ENCODE measurements around the gene TCP11L2. TPM values are rescaled to one million over a fixed set of nuclear protein-coding genes. Genes with fewer than 3 reads are reported as not detected.

Gene TCP11L2
- total and polyA plus RNA-seq, 2 experiments from 2014 or later = 17.7 to 26.2 TPM

DNA sequence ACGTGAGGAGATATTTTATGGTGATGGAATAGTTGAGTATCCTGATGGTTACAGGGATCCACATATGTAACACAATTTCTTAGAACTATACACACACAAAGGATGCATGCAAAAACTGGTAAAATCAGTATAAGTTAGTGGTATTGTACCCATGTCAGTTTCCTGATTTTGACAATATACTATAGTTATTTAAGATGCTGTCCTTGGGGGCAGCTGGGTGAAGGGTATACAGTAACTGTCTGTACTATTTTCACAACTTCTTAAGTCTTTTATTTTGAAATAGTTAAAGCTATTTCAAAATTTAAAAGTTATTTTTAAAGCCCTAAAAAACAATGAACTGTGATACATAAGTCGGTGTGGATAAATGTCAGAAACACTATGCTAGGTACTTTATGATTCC is 30.5 kb downstream of the TCP11L2 start:
- Histone ChIP-seq H4K20me1 (ENCODE audit: insufficient read depth) (no peaks in the 10 kb centered on the region), H3K9me3 (ENCODE audit: low read depth) (no peaks in the 10 kb centered on the region), H3K9ac (no peak overlapping the region), H3K9me2 (ENCODE audit: insufficient read depth) (no peaks in the 10 kb centered on the region), H3K4me1 (ENCODE audit: insufficient read depth) (peaks cover 17% of the 10 kb centered on the region), H3F3A (ENCODE audit: insufficient read depth) (peaks cover 19% of the 10 kb centered on the region), H3K79me2 (ENCODE audit: insufficient read depth) (no peaks in the 10 kb centered on the region), H3K27me3 (replicated peaks; ENCODE audit: insufficient read depth) (no peaks in the 10 kb centered on the region), H3K4me2 (ENCODE audit: unreplicated experiment) (no peak overlapping the region), H2AFZ (no peak overlapping the region), H3K4me3 (no peak overlapping the region), H3K36me3 (ENCODE audit: low read depth) (peaks cover 9% of the 10 kb centered on the region; the same call in 1 of the 2 replicates), H3K27ac (no peak overlapping the region)
- WGBS, 2 experiments (ENCODE audit: low coverage in 1 of 2, low lambda C conversion rate in 2 of 2, missing lambda C conversion rate in 2 of 2) = 47 to 52% methylated on average over 2 of the region's 2 CpGs
- in situ Hi-C loops (cut with MboI) = no loop called here
- DNase-seq = no peak
- TF ChIP-seq EZH2 (IDR thresholded peaks at IDR 0.05; ENCODE audit: insufficient read depth, poor library complexity, severe bottlenecking) = no peak
- no peak for TF ChIP-seq EZH2phosphoT487 (IDR thresholded peaks at IDR 0.05; ENCODE audit: insufficient read depth, low read depth)

DNA sequence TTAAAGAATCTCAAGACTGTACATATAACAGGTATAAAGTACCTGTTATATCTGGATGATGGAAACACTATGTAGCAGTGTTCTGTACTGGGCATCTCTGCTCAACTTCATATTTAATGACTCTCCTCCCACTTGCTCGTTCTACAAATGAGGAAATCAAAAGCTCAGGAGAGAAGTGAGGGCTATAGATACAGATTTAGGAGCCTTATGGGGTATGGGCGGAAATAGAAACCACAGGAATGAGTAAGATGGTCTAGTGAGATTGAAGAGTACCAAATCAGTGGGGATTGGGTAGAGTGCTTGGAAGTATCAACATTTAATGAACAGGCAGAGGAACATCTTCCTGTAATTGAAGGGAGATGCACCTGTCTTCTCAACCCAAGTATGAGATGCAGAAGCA is 31.2 kb downstream of the TCP11L2 start:
- Histone ChIP-seq H3K9ac (no peak overlapping the region), H3F3A (ENCODE audit: insufficient read depth) (peaks cover 19% of the 10 kb centered on the region), H2AFZ (no peak overlapping the region), H3K27me3 (replicated peaks; ENCODE audit: insufficient read depth) (no peaks in the 10 kb centered on the region), H3K9me2 (ENCODE audit: insufficient read depth) (no peaks in the 10 kb centered on the region), H3K27ac (no peak overlapping the region), H3K79me2 (ENCODE audit: insufficient read depth) (no peaks in the 10 kb centered on the region), H3K4me2 (ENCODE audit: unreplicated experiment) (no peak overlapping the region), H3K36me3 (ENCODE audit: low read depth) (peaks cover 9% of the 10 kb centered on the region; the same call in 1 of the 2 replicates), H3K4me1 (ENCODE audit: insufficient read depth) (peaks cover 17% of the 10 kb centered on the region), H4K20me1 (ENCODE audit: insufficient read depth) (no peaks in the 10 kb centered on the region), H3K4me3 (no peak overlapping the region), H3K9me3 (ENCODE audit: low read depth) (no peaks in the 10 kb centered on the region)
- in situ Hi-C loops (cut with MboI) = no loop called here
- TF ChIP-seq EZH2 (IDR thresholded peaks at IDR 0.05; ENCODE audit: insufficient read depth, poor library complexity, severe bottlenecking) = no peak
- TF ChIP-seq EZH2phosphoT487 (IDR thresholded peaks at IDR 0.05; ENCODE audit: insufficient read depth, low read depth) = no peak
- no peak for DNase-seq
- WGBS, 2 experiments (ENCODE audit: low coverage in 1 of 2, low lambda C conversion rate in 2 of 2, missing lambda C conversion rate in 2 of 2) = 49 to 51% methylated on average over 2 of the region's 2 CpGs

DNA sequence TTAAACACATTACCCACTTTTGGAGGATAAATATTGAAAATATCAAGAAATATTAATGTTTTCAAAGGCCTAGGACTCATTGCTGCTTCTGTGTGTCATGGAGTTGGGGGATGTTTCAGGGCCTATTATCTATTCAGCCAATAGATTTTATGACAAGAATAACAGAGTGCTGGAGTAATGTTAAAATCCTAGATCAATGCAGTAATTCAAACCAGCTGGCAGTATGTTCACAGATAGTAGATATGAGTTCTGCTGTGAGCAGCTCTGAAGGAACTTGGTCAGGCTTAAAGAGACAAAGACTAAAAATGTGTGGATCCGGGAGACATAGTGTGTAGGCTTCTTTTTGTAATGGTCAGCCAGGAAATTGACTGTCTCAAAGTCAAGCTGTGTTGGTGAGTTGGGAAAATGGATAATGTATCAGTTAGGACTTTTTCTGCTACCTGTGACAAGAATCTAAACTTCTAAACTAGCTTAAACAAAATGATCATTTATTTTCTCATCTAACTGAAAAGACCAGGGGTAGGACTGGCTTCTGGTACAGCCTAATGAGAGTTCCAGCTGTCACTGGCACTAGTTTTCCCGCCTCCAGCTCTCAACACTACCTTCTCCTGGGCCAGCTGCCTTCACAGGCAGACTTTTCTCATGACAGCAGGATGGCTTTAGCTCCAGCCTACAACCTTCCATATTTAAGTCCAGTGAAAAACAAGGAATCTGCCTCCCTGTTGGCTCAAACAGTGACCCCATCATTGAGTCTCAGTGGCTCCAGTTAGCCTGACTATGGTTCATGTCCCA is 38.7 kb downstream of the TCP11L2 start:
- in situ Hi-C loops (cut with MboI) = no loop called here
- H3K27ac ChIP-seq = peak overlapping the region; percentile 95
- H3K4me3 ChIP-seq = no peak overlapping the region
- no peaks in the 10 kb centered on the region for H3K79me2 ChIP-seq (ENCODE audit: insufficient read depth)
- H4K20me1 ChIP-seq (ENCODE audit: insufficient read depth) = no peaks in the 10 kb centered on the region
- H3K4me1 ChIP-seq (ENCODE audit: insufficient read depth) = peaks cover 41% of the 10 kb centered on the region
- H3K9me2 ChIP-seq (ENCODE audit: insufficient read depth) = no peaks in the 10 kb centered on the region
- peak; percentile 59 for DNase-seq
- H3K27me3 ChIP-seq (replicated peaks; ENCODE audit: insufficient read depth) = no peaks in the 10 kb centered on the region
- WGBS, 2 experiments (ENCODE audit: low coverage in 1 of 2, low lambda C conversion rate in 2 of 2, missing lambda C conversion rate in 2 of 2) = 36 to 37% methylated on average over 2 of the region's 2 CpGs
- no peaks in the 10 kb centered on the region for H3K9me3 ChIP-seq (ENCODE audit: low read depth)
- H3K9ac ChIP-seq = peak overlapping the region; percentile 16; the same call in 1 of the 2 replicates
- TF ChIP-seq EZH2 (IDR thresholded peaks at IDR 0.05; ENCODE audit: insufficient read depth, poor library complexity, severe bottlenecking) (no peak), EZH2phosphoT487 (IDR thresholded peaks at IDR 0.05; ENCODE audit: insufficient read depth, low read depth) (no peak)
- H3K36me3 ChIP-seq (ENCODE audit: low read depth) = no peaks in the 10 kb centered on the region
- H3F3A ChIP-seq (ENCODE audit: insufficient read depth) = peaks cover 42% of the 10 kb centered on the region
- H3K4me2 ChIP-seq (ENCODE audit: unreplicated experiment) = peak overlapping the region; percentile 38
- peak overlapping the region; percentile 15; the same call in 1 of the 2 replicates for H2AFZ ChIP-seq

DNA sequence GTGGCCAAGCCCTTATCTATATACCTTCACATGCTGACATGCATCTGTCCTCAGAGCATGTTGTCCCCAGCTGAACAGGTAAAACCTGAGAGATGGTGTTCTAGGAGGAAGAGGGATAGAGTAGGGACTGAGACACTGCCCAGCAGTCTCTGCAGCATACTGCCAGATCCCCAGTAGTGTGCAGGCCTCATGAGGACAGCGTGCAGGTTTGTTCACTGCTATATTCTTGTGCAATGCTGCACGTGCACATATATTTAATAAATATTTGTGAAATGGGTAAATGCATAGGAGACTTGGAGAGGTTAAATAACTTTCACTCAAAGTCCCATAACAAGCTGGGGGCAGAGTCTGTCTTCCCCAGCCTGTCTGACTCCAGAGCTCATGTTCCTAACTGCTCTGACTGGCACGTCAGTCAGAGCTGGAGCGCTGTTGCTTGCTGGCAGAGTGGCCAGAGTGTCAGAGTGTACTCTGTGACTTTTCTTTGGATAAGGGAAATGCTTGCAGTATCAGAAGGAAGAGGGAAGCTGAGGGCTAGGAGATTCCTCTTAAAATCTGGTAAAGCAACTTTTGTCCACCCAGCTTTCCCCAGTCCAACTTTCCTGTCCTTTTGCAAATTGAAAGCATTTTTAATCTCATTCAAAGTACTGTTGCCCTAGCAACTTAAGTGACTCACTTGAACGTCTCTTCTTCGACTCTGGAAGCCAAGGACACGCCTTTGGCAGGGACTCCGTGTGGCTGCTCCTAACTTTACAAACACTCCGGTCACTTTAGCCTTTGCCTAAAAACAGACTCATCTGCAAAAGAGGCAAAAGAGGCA is 40.1 kb downstream of the TCP11L2 start:
- no peaks in the 10 kb centered on the region for H3K9me3 ChIP-seq (ENCODE audit: low read depth)
- peak overlapping the region; percentile 70 for H2AFZ ChIP-seq
- H3F3A ChIP-seq (ENCODE audit: insufficient read depth) = peaks cover 35% of the 10 kb centered on the region
- H3K79me2 ChIP-seq (ENCODE audit: insufficient read depth) = no peaks in the 10 kb centered on the region
- peaks cover 34% of the 10 kb centered on the region for H3K4me1 ChIP-seq (ENCODE audit: insufficient read depth)
- H3K9me2 ChIP-seq (ENCODE audit: insufficient read depth) = no peaks in the 10 kb centered on the region
- in situ Hi-C loops (cut with MboI) = no loop called here
- 5 to 8% methylated on average over 9 of the region's 9 CpGs for WGBS, 2 experiments (ENCODE audit: low coverage in 1 of 2, low lambda C conversion rate in 2 of 2, missing lambda C conversion rate in 2 of 2)
- peak overlapping the region; percentile 85 for H3K4me2 ChIP-seq (ENCODE audit: unreplicated experiment)
- H3K27me3 ChIP-seq (replicated peaks; ENCODE audit: insufficient read depth) = no peaks in the 10 kb centered on the region
- peak overlapping the region; percentile 79 for H3K9ac ChIP-seq
- no peaks in the 10 kb centered on the region; the same call in 1 of the 2 replicates for H3K36me3 ChIP-seq (ENCODE audit: low read depth)
- DNase-seq = peak; percentile 96
- H4K20me1 ChIP-seq (ENCODE audit: insufficient read depth) = no peaks in the 10 kb centered on the region
- TF ChIP-seq EZH2 (IDR thresholded peaks at IDR 0.05; ENCODE audit: insufficient read depth, poor library complexity, severe bottlenecking) (no peak), EZH2phosphoT487 (IDR thresholded peaks at IDR 0.05; ENCODE audit: insufficient read depth, low read depth) (no peak)
- H3K27ac ChIP-seq = peak overlapping the region; percentile 95
- peak overlapping the region; percentile 61 for H3K4me3 ChIP-seq
